BE2C (cell line): ENCODE results near the gene CDYL2.

Source experiments
- DNase-seq: peaks from one replicate; pipeline ENCODE4 v3.0.0-alpha.2; 2020
- H3K27me3 ChIP-seq: fragments of 250-450 bp; sonication (Bioruptor Pico); 2 replicates; pipeline ENCODE4 v1.5.1; 2020; ENCODE audit warnings: mild to moderate bottlenecking
- H3K36me3 ChIP-seq: fragments of 250-450 bp; sonication (Bioruptor Pico); 2 replicates; pipeline ENCODE4 v1.5.1; 2020; ENCODE audit warnings: mild to moderate bottlenecking
- H3K4me1 ChIP-seq: fragments of 250-450 bp; sonication (Bioruptor Pico); 2 replicates; pipeline ENCODE4 v1.5.1; 2020
- H3K4me3 ChIP-seq: 2 replicates; pipeline ENCODE4 v1.5.1; 2011; ENCODE audit warnings: low read depth, low read length
- H3K9me3 ChIP-seq: fragments of 250-450 bp; sonication (Bioruptor Pico); 2 replicates; pipeline ENCODE4 v1.5.1; 2020
- CTCF ChIP-seq: IDR thresholded peaks from 2 replicates; pipeline ENCODE4 v1.5.1; 2012; ENCODE audit warnings: mild to moderate bottlenecking, low read depth, low read length

Gene CDYL2

GRCh38 chr16:80693553-80693952, 110.8 kb downstream of the CDYL2 start:
- DNase-seq = no peak
- no peak for TF ChIP-seq CTCF
- Histone ChIP-seq H3K36me3 (no peaks in the 10 kb centered on the region), H3K9me3 (no peaks in the 10 kb centered on the region), H3K4me1 (no peaks in the 10 kb centered on the region), H3K4me3 (no peak overlapping the region), H3K27me3 (no peaks in the 10 kb centered on the region)

GRCh38 chr16:80692270-80692669, 112.1 kb downstream of the CDYL2 start:
- H3K27me3 ChIP-seq = no peaks in the 10 kb centered on the region
- TF ChIP-seq CTCF = no peak
- H3K4me1 ChIP-seq = no peaks in the 10 kb centered on the region
- H3K9me3 ChIP-seq = no peaks in the 10 kb centered on the region
- no peaks in the 10 kb centered on the region for H3K36me3 ChIP-seq
- DNase-seq = no peak
- no peak overlapping the region for H3K4me3 ChIP-seq

- no peak for TF ChIP-seq CTCF
- no peak for DNase-seq
- H3K27me3 ChIP-seq = no peaks in the 10 kb centered on the region
- H3K9me3 ChIP-seq = no peaks in the 10 kb centered on the region
- H3K36me3 ChIP-seq = no peaks in the 10 kb centered on the region
- H3K4me1 ChIP-seq = no peaks in the 10 kb centered on the region
- H3K4me3 ChIP-seq = no peak overlapping the region
These were observed 113.2 kb downstream of the CDYL2 start for GRCh38 chr16:80691111-80691741.

- Histone ChIP-seq H3K4me1 (no peaks in the 10 kb centered on the region), H3K36me3 (no peaks in the 10 kb centered on the region)
These were observed 114.9 kb downstream of the CDYL2 start for GRCh38 chr16:80689487-80689886.

GRCh38 chr16:80687606-80688005, 116.8 kb downstream of the CDYL2 start:
- no peak for DNase-seq
- H3K4me1 ChIP-seq = no peaks in the 10 kb centered on the region

More at GRCh38 chr16:80689487-80689886, 114.9 kb downstream of the CDYL2 start:
- Histone ChIP-seq H3K4me3 (no peak overlapping the region), H3K27me3 (no peaks in the 10 kb centered on the region), H3K9me3 (no peaks in the 10 kb centered on the region)
- DNase-seq = no peak
- TF ChIP-seq CTCF = no peak

More at GRCh38 chr16:80687606-80688005, 116.8 kb downstream of the CDYL2 start:
- Histone ChIP-seq H3K27me3 (no peaks in the 10 kb centered on the region), H3K9me3 (no peaks in the 10 kb centered on the region), H3K4me3 (no peak overlapping the region), H3K36me3 (no peaks in the 10 kb centered on the region)
- TF ChIP-seq CTCF = no peak
